ENCODE results near the gene CA5A. TPM values are rescaled to one million over a fixed set of nuclear protein-coding genes. Genes with fewer than 3 reads are reported as not detected.
A peak's percentile ranks its signal among the peaks of the same experiment; 100 is the strongest.
"Not testable (repeated sequence)": the region's sequence is repeated elsewhere in the genome, so short reads cannot be mapped to it uniquely, and the experiment has no call there.

Gene CA5A
- polyA plus RNA-seq, 1 donor, result 0.03 TPM

DNA sequence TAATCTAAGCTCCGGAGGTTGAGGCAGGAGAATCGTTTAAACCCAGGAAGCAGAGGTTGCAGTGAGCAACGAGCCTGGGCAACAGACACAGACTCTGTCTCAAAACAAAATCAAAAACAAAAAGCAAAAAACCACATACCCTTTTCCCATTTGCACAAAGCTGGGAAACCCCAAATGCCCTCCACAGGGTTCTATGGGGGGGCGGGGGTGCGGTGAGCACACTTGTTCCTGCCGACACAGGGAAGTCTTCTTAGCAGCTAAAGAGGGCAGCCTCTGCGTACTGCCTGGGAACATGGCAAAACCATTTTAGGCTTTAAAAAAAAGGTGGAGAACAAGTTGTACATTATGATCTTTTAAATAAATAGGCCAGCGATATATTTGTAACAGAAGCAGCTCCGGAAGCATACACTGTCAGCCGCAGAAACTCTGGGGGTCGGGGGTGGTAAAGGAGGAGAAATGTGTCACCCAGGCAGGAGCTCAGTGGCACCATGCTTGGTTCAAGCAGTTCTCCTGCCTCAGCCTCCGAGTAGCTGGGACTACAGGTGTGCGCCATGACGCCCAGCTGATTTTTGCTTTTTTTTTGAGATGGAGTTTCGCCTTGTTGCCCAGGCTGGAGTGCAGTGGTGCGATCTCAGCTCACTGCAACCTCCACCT, 70.3 kb downstream of the CA5A start:
- DNase-seq; H3K27ac ChIP-seq (ENCODE audit: low read length); H3K4me3 ChIP-seq (ENCODE audit: low read length); H3K9me3 ChIP-seq (ENCODE audit: control insufficient read depth, low read depth, low read length); H3K27me3 ChIP-seq (ENCODE audit: control insufficient read depth, insufficient read depth, low read length); H3K36me3 ChIP-seq (ENCODE audit: control insufficient read depth, insufficient read depth, low read length): not testable (repeated sequence)
- H3K4me1 ChIP-seq (ENCODE audit: control insufficient read depth, insufficient read depth, low read length), result peaks cover 18% of the 10 kb centered on the region
- WGBS (ENCODE audit: insufficient coverage, low lambda C conversion rate), result no CpG with 5 or more reads among the region's 16 CpGs

DNA sequence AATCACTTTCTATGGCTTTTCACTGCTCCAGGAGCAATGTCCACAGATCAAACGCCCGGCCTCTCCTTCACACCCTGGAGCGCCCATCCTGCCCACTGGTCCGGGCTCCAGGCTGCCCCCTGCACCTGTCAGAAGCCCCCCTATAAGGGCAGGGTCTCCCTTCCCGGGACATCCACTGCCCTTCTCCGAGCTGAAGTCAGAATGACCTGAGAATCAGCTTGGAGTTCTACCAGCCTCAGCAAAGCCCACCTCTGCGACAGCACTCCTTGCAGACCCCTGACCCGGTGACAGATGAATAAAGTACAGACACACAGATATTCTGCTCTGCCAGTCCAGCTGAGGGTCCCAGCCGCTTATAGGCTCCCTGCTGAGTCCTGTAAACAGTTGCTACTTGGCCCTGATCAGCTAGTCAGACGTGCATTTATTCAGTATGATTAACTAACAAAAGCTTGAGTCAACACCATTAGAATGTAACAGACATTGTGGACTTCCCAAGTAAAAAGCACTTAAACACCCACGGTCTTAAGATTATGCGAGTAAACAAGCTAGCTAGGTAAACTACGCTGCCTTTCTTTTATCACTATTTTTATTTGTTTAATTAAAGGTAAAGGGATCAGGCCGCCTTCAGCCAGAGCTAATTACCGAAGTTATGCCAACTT, 71.9 kb downstream of the CA5A start:
- no CpG with 5 or more reads among the region's 15 CpGs for WGBS (ENCODE audit: insufficient coverage, low lambda C conversion rate)
- no peak for DNase-seq
- H3K4me3 ChIP-seq (ENCODE audit: low read length), result no peak overlapping the region

DNA sequence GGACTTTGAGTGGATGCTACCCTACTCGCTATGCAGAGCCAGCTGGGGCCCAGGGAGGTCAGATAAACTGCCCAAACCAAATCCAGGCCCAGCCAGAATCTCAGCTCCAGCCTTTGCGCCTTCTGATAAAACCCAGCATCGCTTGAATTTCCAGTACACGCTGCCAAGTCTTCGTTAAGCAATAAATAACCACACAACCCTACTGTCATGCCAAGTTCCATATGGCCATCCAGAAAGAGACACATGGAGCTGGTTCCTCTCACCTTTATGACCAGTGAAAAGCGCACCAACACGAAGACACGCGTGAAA, 73.0 kb downstream of the CA5A start:
- not testable (repeated sequence) for H3K27me3 ChIP-seq (ENCODE audit: control insufficient read depth, insufficient read depth, low read length); H3K4me3 ChIP-seq (ENCODE audit: low read length); H3K9me3 ChIP-seq (ENCODE audit: control insufficient read depth, low read depth, low read length); H3K4me1 ChIP-seq (ENCODE audit: control insufficient read depth, insufficient read depth, low read length); H3K27ac ChIP-seq (ENCODE audit: low read length); H3K36me3 ChIP-seq (ENCODE audit: control insufficient read depth, insufficient read depth, low read length); DNase-seq
- WGBS (ENCODE audit: insufficient coverage, low lambda C conversion rate), result no CpG with 5 or more reads among the region's 9 CpGs

More for the DNA sequence above, 71.9 kb downstream of the CA5A start:
- no peak overlapping the region for H3K27ac ChIP-seq (ENCODE audit: low read length)
- H3K9me3 ChIP-seq (ENCODE audit: control insufficient read depth, low read depth, low read length), result peaks cover under 1% of the 10 kb centered on the region
- no peaks in the 10 kb centered on the region for H3K36me3 ChIP-seq (ENCODE audit: control insufficient read depth, insufficient read depth, low read length)
- H3K4me1 ChIP-seq (ENCODE audit: control insufficient read depth, insufficient read depth, low read length), result peaks cover 8% of the 10 kb centered on the region
- H3K27me3 ChIP-seq (ENCODE audit: control insufficient read depth, insufficient read depth, low read length), result no peaks in the 10 kb centered on the region

DNA sequence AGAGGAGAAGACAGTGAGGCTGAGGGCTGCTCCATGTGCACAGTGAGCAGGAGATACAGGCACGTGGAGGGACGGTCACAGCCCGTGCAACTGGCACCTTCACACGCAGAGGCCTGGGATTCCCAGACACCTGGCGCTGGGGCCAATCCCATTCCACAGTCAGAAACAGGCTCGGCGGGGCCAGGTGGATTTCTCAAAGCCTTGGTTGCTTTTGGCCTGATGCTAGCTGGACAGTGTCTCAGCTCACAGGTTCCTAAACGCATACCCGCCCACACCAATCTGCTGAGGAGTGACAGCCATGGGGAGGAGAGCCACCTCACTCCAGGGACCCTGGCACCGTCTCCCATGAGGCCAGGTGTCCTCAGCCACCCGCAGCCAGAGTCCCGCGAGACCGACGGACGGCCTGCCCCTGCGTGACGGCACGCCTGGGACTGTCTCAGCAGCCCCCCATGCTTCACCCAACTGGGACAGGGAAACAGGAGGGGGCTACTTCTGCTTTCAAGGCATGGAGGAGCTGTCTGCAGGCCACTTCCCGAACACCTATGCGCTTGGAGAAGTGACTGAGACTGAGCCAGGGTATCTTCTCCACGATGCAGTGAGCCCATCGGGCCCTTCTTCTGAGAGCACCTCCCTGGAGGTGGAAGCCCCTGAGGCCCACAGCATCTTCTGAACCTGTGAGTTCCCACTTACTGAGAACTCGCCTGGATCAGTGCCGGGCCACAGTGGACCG, 73.6 kb downstream of the CA5A start:
- H3K36me3 ChIP-seq (ENCODE audit: control insufficient read depth, insufficient read depth, low read length); H3K9me3 ChIP-seq (ENCODE audit: control insufficient read depth, low read depth, low read length); H3K4me1 ChIP-seq (ENCODE audit: control insufficient read depth, insufficient read depth, low read length); DNase-seq; H3K27ac ChIP-seq (ENCODE audit: low read length); H3K27me3 ChIP-seq (ENCODE audit: control insufficient read depth, insufficient read depth, low read length); H3K4me3 ChIP-seq (ENCODE audit: low read length): not testable (repeated sequence)
- WGBS (ENCODE audit: insufficient coverage, low lambda C conversion rate), result no CpG with 5 or more reads among the region's 26 CpGs

DNA sequence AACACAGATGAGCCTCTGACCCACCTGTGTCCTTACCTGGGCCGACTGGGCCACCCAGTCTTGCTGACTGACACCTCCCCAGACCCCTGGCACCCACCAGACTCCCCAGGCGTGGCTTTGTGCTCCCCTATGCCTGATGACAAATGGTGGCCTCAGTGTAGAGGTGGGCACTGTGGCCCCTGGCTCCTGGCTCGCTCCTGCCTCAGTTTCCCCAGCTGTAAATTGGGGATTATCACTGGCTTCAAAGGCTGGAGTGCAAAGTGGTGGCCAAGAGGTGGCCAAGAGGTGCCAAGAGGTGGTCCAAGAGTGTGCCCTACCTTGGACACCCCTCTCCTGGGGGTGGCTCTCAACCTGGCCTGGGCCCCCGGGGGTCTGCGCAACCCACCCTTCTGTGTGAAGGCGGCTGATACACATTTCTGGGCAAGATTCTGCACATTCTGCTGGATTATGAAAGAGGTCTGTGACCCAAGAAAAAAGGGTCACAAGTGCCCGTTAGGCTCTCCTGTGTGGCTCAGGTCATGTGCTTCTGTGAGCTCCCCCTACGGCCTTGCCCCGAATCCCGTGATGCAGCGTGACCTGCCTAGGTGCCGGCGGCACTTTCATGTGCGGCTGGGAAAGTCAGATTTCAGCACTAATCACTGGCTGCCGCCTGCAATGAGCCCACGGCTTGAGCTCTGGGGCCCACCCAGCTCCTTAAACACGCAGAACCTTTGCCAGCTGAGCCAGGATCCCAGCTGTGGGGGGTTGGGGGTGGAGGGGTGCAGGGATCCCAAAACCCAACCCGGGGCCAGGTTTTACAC, 74.8 kb downstream of the CA5A start:
- not testable (repeated sequence) for H3K27ac ChIP-seq (ENCODE audit: low read length); H3K4me1 ChIP-seq (ENCODE audit: control insufficient read depth, insufficient read depth, low read length); H3K4me3 ChIP-seq (ENCODE audit: low read length); H3K27me3 ChIP-seq (ENCODE audit: control insufficient read depth, insufficient read depth, low read length); DNase-seq; H3K36me3 ChIP-seq (ENCODE audit: control insufficient read depth, insufficient read depth, low read length); H3K9me3 ChIP-seq (ENCODE audit: control insufficient read depth, low read depth, low read length)
- no CpG with 5 or more reads among the region's 18 CpGs for WGBS (ENCODE audit: insufficient coverage, low lambda C conversion rate)

DNA sequence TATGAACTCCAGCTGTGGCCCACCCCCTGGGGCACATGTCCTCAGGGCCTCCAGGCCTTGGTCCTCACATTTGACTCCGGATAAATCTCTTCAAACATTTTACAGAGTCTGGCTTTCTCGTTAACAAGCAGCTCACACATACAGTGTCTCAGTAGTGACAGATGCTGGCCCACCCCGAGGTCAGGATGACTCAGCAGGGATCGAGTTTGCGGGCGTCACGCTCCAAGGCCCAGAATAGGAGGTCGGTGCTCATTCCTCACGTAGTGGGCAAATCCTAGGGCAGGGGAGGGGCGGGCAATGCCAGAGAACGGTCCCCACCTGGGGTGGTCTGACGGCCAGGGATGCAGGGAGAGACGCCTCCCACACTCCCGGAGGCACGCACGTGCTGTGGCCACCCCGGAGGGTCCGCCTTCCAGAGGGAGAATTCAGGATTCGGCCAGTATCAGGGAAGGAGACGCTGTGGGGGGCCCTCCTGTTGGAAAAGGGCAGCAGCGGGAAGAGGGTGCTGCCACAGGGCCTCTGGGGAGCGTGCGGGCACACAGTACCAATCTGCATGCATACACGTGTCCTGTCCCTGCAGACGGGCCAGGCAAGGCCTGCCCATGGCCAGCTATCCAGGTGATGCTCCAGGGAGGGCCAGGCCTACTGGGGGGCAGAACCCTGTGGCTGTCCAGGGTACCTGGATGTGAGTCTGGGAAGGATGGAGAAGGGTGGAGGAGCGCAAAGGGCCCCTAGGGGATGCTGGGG, 75.6 kb downstream of the CA5A start:
- DNase-seq, result no peak
- Histone ChIP-seq H3K27me3 (ENCODE audit: control insufficient read depth, insufficient read depth, low read length) (no peaks in the 10 kb centered on the region), H3K36me3 (ENCODE audit: control insufficient read depth, insufficient read depth, low read length) (no peaks in the 10 kb centered on the region), H3K27ac (ENCODE audit: low read length) (no peak overlapping the region), H3K9me3 (ENCODE audit: control insufficient read depth, low read depth, low read length) (no peaks in the 10 kb centered on the region), H3K4me1 (ENCODE audit: control insufficient read depth, insufficient read depth, low read length) (peaks cover 7% of the 10 kb centered on the region), H3K4me3 (ENCODE audit: low read length) (no peak overlapping the region)
- WGBS (ENCODE audit: insufficient coverage, low lambda C conversion rate), result no CpG with 5 or more reads among the region's 26 CpGs

DNA sequence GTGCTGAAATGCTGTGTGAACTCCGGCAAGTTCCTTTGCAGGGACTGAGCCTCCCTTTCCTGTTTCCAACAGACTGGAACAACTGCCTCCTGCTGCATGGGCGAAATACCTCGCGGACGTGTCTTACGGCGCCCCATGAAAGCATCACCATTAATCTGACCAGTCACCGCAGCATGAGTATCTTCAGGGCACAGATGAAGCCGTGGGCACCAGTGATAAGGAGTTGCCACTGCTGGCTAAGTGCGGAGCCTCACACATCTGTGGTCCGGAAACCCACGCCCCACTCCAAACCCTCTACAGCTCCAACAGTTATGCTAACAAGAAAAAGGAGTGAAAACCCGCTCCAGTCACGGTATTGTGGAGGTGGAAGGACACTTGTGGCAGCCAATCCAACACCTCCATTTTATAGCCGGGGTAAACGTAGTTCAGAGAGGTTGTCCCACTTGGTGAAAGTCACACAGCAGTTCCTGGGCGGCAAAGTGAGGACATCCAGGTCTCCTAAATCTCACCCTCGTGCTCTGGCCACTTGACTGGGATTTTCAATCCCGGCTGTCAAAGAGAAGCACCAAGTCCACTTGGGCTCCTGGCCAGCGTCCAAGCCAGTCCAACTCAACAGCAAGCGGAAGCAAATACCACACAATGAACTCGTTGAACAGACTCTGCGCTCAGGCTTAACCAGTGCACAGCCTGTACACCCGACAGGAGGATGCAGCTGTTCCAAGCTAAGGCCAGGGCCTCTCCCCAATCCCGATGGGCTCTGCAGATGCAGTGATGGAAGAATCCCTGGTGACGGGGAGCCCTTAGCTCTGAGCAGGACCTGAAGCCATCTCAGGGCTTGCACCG, 78.0 kb downstream of the CA5A start:
- H3K4me1 ChIP-seq (ENCODE audit: control insufficient read depth, insufficient read depth, low read length), result peaks cover 26% of the 10 kb centered on the region
- not testable (repeated sequence) for H3K36me3 ChIP-seq (ENCODE audit: control insufficient read depth, insufficient read depth, low read length); DNase-seq; H3K9me3 ChIP-seq (ENCODE audit: control insufficient read depth, low read depth, low read length); H3K27ac ChIP-seq (ENCODE audit: low read length); H3K4me3 ChIP-seq (ENCODE audit: low read length); H3K27me3 ChIP-seq (ENCODE audit: control insufficient read depth, insufficient read depth, low read length)
- WGBS (ENCODE audit: insufficient coverage, low lambda C conversion rate), result no CpG with 5 or more reads among the region's 27 CpGs

DNA sequence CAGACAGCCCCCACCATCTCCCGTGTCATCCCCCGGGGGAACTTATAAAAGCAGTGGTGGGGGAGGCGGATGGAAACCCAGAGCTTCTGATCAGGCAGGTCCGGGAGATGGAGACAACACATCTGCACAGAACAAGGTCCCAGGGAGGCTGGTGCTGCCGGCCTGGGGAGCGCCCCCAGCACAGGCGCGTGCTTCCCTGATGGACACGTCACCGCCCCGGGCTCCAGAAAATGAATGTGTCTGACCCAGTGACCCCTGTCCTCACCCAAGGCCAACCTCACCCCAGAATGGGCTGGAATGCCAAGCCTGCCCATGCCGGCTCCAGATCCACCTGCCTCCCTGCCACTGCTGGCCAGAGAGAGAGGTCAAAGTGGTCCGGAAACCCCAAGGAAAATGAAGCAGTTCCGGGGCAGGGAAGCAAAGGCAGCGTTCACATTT, 79.5 kb downstream of the CA5A start:
- peaks cover 41% of the 10 kb centered on the region for H3K4me1 ChIP-seq (ENCODE audit: control insufficient read depth, insufficient read depth, low read length)
- no peak overlapping the region for H3K4me3 ChIP-seq (ENCODE audit: low read length)
- no peaks in the 10 kb centered on the region for H3K36me3 ChIP-seq (ENCODE audit: control insufficient read depth, insufficient read depth, low read length)
- no CpG with 5 or more reads among the region's 15 CpGs for WGBS (ENCODE audit: insufficient coverage, low lambda C conversion rate)
- no peaks in the 10 kb centered on the region for H3K9me3 ChIP-seq (ENCODE audit: control insufficient read depth, low read depth, low read length)
- no peaks in the 10 kb centered on the region for H3K27me3 ChIP-seq (ENCODE audit: control insufficient read depth, insufficient read depth, low read length)
- no peak for DNase-seq
- no peak overlapping the region for H3K27ac ChIP-seq (ENCODE audit: low read length)

DNA sequence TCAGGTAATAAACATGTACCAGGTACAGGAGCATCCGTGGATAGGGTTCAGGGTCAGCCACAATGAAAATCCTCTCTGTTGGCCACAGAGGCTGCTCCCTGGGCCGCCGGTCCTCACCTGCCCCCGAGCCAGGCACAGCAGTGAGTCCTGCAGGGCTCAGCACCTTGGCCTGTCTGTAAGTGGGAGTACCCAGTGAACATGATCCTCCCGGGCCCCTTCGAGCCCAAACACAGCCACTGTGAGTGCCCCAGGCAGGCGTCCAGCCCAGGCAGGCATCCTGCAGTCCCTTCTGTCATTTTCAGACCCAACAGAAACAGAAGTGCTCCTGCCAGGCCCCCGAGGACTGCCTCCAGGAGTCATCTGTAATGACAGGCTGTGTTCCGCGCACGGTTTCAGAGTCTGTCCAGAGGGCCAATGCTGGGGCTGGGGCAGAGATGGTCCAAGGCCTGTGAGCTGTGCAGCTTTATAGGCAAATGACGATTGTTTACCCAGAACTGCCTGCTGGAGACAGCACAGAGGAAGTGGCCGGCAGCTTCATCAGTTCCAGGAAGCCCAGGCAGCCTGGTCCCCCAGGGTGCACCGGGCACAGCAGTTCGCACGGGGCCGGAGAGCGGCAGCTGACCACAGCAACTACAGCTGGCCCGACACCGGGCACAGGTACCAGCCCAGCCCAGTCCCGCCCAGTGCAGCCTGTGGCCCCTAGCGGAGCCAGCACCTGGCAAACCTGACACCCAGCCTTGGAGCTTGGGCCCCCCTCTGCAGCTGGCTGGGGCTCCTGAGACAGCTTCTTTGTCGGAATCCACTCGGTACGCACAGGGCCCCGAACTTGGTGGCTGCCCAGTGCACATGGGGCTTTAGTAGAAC, 80.2 kb downstream of the CA5A start:
- WGBS (ENCODE audit: insufficient coverage, low lambda C conversion rate), result no CpG with 5 or more reads among the region's 26 CpGs
- H3K36me3 ChIP-seq (ENCODE audit: control insufficient read depth, insufficient read depth, low read length), result peaks cover 4% of the 10 kb centered on the region
- H3K4me1 ChIP-seq (ENCODE audit: control insufficient read depth, insufficient read depth, low read length), result peaks cover 44% of the 10 kb centered on the region
- no peak overlapping the region for H3K4me3 ChIP-seq (ENCODE audit: low read length)
- H3K27me3 ChIP-seq (ENCODE audit: control insufficient read depth, insufficient read depth, low read length), result no peaks in the 10 kb centered on the region
- H3K27ac ChIP-seq (ENCODE audit: low read length), result peak overlapping the region; percentile 88
- no peaks in the 10 kb centered on the region for H3K9me3 ChIP-seq (ENCODE audit: control insufficient read depth, low read depth, low read length)
- peak in 1 of 2 donors; percentile 48 for DNase-seq

Data from large intestine (tissue), 3 donors.